IMR-90 (cell line): ENCODE results near the gene GP9. TPM values are rescaled to one million over a fixed set of nuclear protein-coding genes. Genes with fewer than 3 reads are reported as not detected.

Experiments used
- ATAC-seq: fragments of 200-7000 bp; cut with Tn5 transposase; 2 replicates; pipeline ENCODE4 v1.9.1; 2020; ENCODE audit warnings: low read depth, mild to moderate bottlenecking, moderate library complexity
- BruUV-seq: library from RNA; stranded (reverse); fragments of 400-500 nt; replicated peaks from 2 replicates; lab custom pipeline; 2021; lab: Mats Ljungman, UMichigan
- CTCF ChIA-PET: fragments of 300-600 bp; formaldehyde crosslinking; extraction: SDS; loops from one replicate; lab custom pipeline; 2021; ENCODE audit warnings: antibody characterized with exemption; lab: Yijun Ruan, JAX
- POLR2A ChIA-PET: fragments of 300-600 bp; sonication (Branson Sonifier 250); formaldehyde crosslinking; loops from one replicate; lab custom pipeline; 2022; ENCODE audit warnings: antibody characterized with exemption; ENCODE audit not compliant: unreplicated experiment; lab: Charles Lee
- DNase-seq: peaks from one replicate; pipeline ENCODE4 v3.0.0; 2013
- H2AFZ ChIP-seq: replicated peaks from 2 replicates; pipeline ENCODE3; 2013; ENCODE audit warnings: low read length, mild to moderate bottlenecking; ENCODE audit not compliant: poor library complexity
- H2AK5ac ChIP-seq: 2 replicates; pipeline ENCODE4 v1.6.1; 2013; ENCODE audit warnings: low read depth, low read length, inconsistent platforms
- H2AK9ac ChIP-seq: replicated peaks from 2 replicates; pipeline ENCODE3; 2013; ENCODE audit warnings: mild to moderate bottlenecking, low read depth, low read length, moderate library complexity; ENCODE audit not compliant: poor library complexity
- H2BK120ac ChIP-seq: 2 replicates; pipeline ENCODE4 v1.6.1; 2013; ENCODE audit warnings: low read depth, low read length, inconsistent platforms
- H2BK15ac ChIP-seq: 3 replicates; pipeline ENCODE4 v1.6.1; 2013; ENCODE audit warnings: low read depth, low read length, inconsistent platforms
- H2BK20ac ChIP-seq: 2 replicates; pipeline ENCODE4 v1.6.1; 2013; ENCODE audit warnings: low read depth, mild to moderate bottlenecking, inconsistent platforms, low read length, moderate library complexity
- H2BK5ac ChIP-seq: 2 replicates; pipeline ENCODE4 v1.6.1; 2013; ENCODE audit warnings: mild to moderate bottlenecking, low read depth, low read length, inconsistent platforms; ENCODE audit not compliant: poor library complexity, severe bottlenecking
- H3K14ac ChIP-seq: replicated peaks from 2 replicates; pipeline ENCODE4 v1.6.1; 2013; ENCODE audit warnings: low read depth, low read length, inconsistent platforms
- H3K18ac ChIP-seq: 2 replicates; pipeline ENCODE4 v1.6.1; 2013; ENCODE audit warnings: low read depth, low read length, control low read depth
- H3K23ac ChIP-seq: 2 replicates; pipeline ENCODE4 v1.6.1; 2013; ENCODE audit warnings: low read depth, low read length, inconsistent platforms
- H3K27ac ChIP-seq: 2 replicates; pipeline ENCODE4 v1.5.1; 2013; ENCODE audit warnings: mild to moderate bottlenecking, control low read depth, low read length; ENCODE audit not compliant: insufficient read depth
- H3K27me3 ChIP-seq: 2 replicates; pipeline ENCODE4 v1.6.1; 2013; ENCODE audit warnings: low read length; ENCODE audit not compliant: control insufficient read depth, insufficient read depth
- H3K36me3 ChIP-seq: 2 replicates; pipeline ENCODE4 v1.6.1; 2013; ENCODE audit warnings: low read length, mixed read lengths; ENCODE audit not compliant: control insufficient read depth, insufficient read depth
- H3K4ac ChIP-seq: 2 replicates; pipeline ENCODE4 v1.6.1; 2013; ENCODE audit warnings: low read depth, low read length, inconsistent platforms
- H3K4me1 ChIP-seq: 2 replicates; pipeline ENCODE4 v1.6.1; 2013; ENCODE audit warnings: low read length, mixed read lengths; ENCODE audit not compliant: control insufficient read depth, insufficient read depth
- H3K4me2 ChIP-seq: 2 replicates; pipeline ENCODE4 v1.6.1; 2013; ENCODE audit warnings: low read depth, mild to moderate bottlenecking, control low read depth, low read length, moderate library complexity
- H3K4me3 ChIP-seq: 2 replicates; pipeline ENCODE4 v1.5.1; 2013; ENCODE audit warnings: low read depth, mild to moderate bottlenecking, control low read depth, low read length, moderate library complexity; ENCODE audit not compliant: insufficient read depth
- H3K56ac ChIP-seq: 2 replicates; pipeline ENCODE4 v1.6.1; 2013; ENCODE audit warnings: low read length, inconsistent platforms; ENCODE audit not compliant: insufficient read depth; ENCODE audit errors: extremely low read depth
- H3K79me1 ChIP-seq, 2 experiments: 2 replicates each; pipeline ENCODE4 v1.6.1; 2013; ENCODE audit warnings: low read length in 2 of 2, inconsistent platforms in 1 of 2, low read depth in 1 of 2
- H3K9ac ChIP-seq: 2 replicates; pipeline ENCODE4 v1.6.1; 2013; ENCODE audit warnings: low read depth, low read length, control low read depth
- H3K9me1 ChIP-seq: 2 replicates; pipeline ENCODE4 v1.6.1; 2013; ENCODE audit warnings: low read length, inconsistent platforms; ENCODE audit not compliant: insufficient read depth
- H3K9me3 ChIP-seq: 2 replicates; pipeline ENCODE4 v1.6.1; 2013; ENCODE audit warnings: low read length; ENCODE audit not compliant: control insufficient read depth, insufficient read depth
- H4K20me1 ChIP-seq: 2 replicates; pipeline ENCODE4 v1.6.1; 2013; ENCODE audit warnings: low read length, inconsistent platforms; ENCODE audit not compliant: insufficient read depth
- H4K5ac ChIP-seq: 2 replicates; pipeline ENCODE4 v1.6.1; 2013; ENCODE audit warnings: mild to moderate bottlenecking, low read depth, low read length, control low read depth
- H4K8ac ChIP-seq, 2 experiments: 2 replicates each; pipeline ENCODE4 v1.6.1; 2013; ENCODE audit warnings: low read depth in 2 of 2, low read length in 2 of 2, control low read depth in 1 of 2, inconsistent platforms in 1 of 2
- H4K91ac ChIP-seq: 2 replicates; pipeline ENCODE4 v1.6.1; 2013; ENCODE audit warnings: low read depth, low read length, inconsistent platforms; ENCODE audit not compliant: insufficient read depth
- BHLHE40 ChIP-seq: fragments of 150-350 bp; IDR thresholded peaks from 2 replicates; pipeline ENCODE4 v1.6.1; 2016; ENCODE audit warnings: mild to moderate bottlenecking, low read depth, low read length
- CEBPB ChIP-seq: IDR thresholded peaks from 2 replicates; pipeline ENCODE4 v1.6.1; 2012; ENCODE audit warnings: low read depth, low read length, improper control_type of control experiment
- CHD1 ChIP-seq: IDR thresholded peaks from 2 replicates; pipeline ENCODE4 v1.6.1; 2012; ENCODE audit warnings: low read depth, low read length, improper control_type of control experiment
- FOS ChIP-seq: fragments of 150-350 bp; IDR thresholded peaks from 2 replicates; pipeline ENCODE4 v1.6.1; 2016; ENCODE audit warnings: low read depth, low read length
- MAFK ChIP-seq: IDR thresholded peaks from 2 replicates; pipeline ENCODE4 v1.6.1; 2012; ENCODE audit warnings: low read depth, low read length, improper control_type of control experiment
- MAZ ChIP-seq: IDR thresholded peaks from 2 replicates; pipeline ENCODE4 v1.6.1; 2012; ENCODE audit warnings: low read depth, mild to moderate bottlenecking, low read length, improper control_type of control experiment, moderate library complexity, borderline replicate concordance
- MXI1 ChIP-seq: IDR thresholded peaks from 2 replicates; pipeline ENCODE4 v1.6.1; 2012; ENCODE audit warnings: low read depth, mild to moderate bottlenecking, low read length, moderate library complexity, borderline replicate concordance
- NFE2L2 ChIP-seq: fragments of 150-350 bp; IDR thresholded peaks from 2 replicates; pipeline ENCODE4 v1.6.1; 2016; ENCODE audit warnings: low read depth, mild to moderate bottlenecking, low read length
- POLR2A ChIP-seq: IDR thresholded peaks from 2 replicates; pipeline ENCODE4 v1.6.1; 2012; ENCODE audit warnings: mild to moderate bottlenecking, low read depth, low read length
- RAD21 ChIP-seq: IDR thresholded peaks from 2 replicates; pipeline ENCODE4 v1.6.1; 2012; ENCODE audit warnings: low read length, improper control_type of control experiment
- RCOR1 ChIP-seq: IDR thresholded peaks from 2 replicates; pipeline ENCODE4 v1.6.1; 2012; ENCODE audit warnings: mild to moderate bottlenecking, low read length, improper control_type of control experiment; ENCODE audit not compliant: insufficient replicate concordance
- RFX5 ChIP-seq: IDR thresholded peaks from 2 replicates; pipeline ENCODE4 v1.8.0; 2012; ENCODE audit warnings: low read depth, mild to moderate bottlenecking, low read length, moderate library complexity
- SMC3 ChIP-seq: fragments of 150-350 bp; IDR thresholded peaks from 2 replicates; pipeline ENCODE4 v1.6.1; 2016; ENCODE audit warnings: low read depth, mild to moderate bottlenecking, antibody characterized with exemption, low read length, moderate library complexity
- WGBS, 2 experiments: methylation state at CpG; one replicate each; pipeline versions ENCODE4 v1.1.5 to v1.1.7; 2013; ENCODE audit warnings: missing lambda C conversion rate in 2 of 2; ENCODE audit not compliant: insufficient read length in 1 of 2; ENCODE audit errors: extremely low coverage in 2 of 2; 5-methylcytosine and 5-hydroxymethylcytosine counted together
- dilution Hi-C: fragments of 300-500 bp; cut with HindIII; formaldehyde crosslinking; loops from one replicate; pipeline ENCODE4 v1.14.3; 2018; ENCODE audit warnings: low sequenced_read_pairs; ENCODE audit not compliant: unreplicated experiment
- in situ Hi-C: fragments of 300-500 bp; cut with MboI; formaldehyde crosslinking; loops from 3 replicates; pipeline ENCODE4 v1.14.3; 2019; ENCODE audit warnings: low sequenced_read_pairs, inconsistent platforms, mixed read lengths
- intact Hi-C: fragments of 100-400 bp; cut with micrococcal nuclease; formaldehyde crosslinking; loops from 2 replicates; pipeline ENCODE4 v1.10.0; 2022
- polyA plus RNA-seq, 3 experiments: library from polyadenylated mRNA; depleted of rRNA; stranded (reverse); fragments of >200 nt; gene quantifications; 2 replicates each; pipeline ENCODE4 v1.2.3, GENCODE V29; 2012; ENCODE audit warnings: low replicate concordance in 1 of 3
- total RNA-seq: library from RNA; depleted of rRNA; stranded (reverse); fragments of >200 nt; gene quantifications from 2 replicates; pipeline ENCODE4 v1.2.3, GENCODE V29; 2012
- TF ChIP-seq, protein P1 (sequence below): fragments of 150-350 bp; IDR thresholded peaks from 2 replicates; pipeline ENCODE4 v1.6.1; 2017; ENCODE audit warnings: mild to moderate bottlenecking, antibody characterized with exemption, low read length, low read depth
- TF ChIP-seq, protein P2 (sequence below): conservative IDR thresholded peaks from 2 replicates; pipeline ENCODE4 v1.5.1; 2012; ENCODE audit warnings: mild to moderate bottlenecking, low read depth, low read length, improper control_type of control experiment
- TF ChIP-seq, protein P3 (sequence below): fragments of 150-350 bp; IDR thresholded peaks from 2 replicates; pipeline ENCODE4 v1.6.1; 2016; ENCODE audit warnings: low read depth, mild to moderate bottlenecking, low read length, moderate library complexity, borderline replicate concordance

Gene GP9
- total and polyA plus RNA-seq, 2 of the 4 experiments (the other 2 are of a cell fraction), result not detected

DNA sequence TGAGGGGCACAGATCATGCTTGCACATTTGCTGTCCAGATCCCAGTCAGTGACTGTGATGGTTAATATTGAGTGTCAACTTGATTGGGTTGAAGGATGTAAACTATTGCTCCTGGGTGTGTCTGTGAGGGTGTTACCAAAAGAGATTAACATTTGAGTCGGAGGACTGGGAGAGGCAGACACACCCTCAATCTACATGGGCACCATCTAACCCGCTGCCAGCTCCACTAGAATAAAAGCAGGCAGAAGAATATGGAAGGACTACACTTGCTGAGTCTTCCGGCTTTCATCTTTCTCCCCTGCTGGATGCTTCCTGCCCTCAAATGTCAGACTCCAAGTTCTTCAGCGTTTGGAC lies 5.1 kb downstream of the GP9 start:
- ATAC-seq, result no peak
- Histone ChIP-seq H3K4me2 (no peak overlapping the region), H3K4me1 (no peaks in the 10 kb centered on the region; the same call in 1 of the 2 replicates), H3K23ac (no peak overlapping the region), H2BK20ac (no peak overlapping the region), H3K36me3 (no peaks in the 10 kb centered on the region), H3K9me3 (peaks cover 7% of the 10 kb centered on the region), H3K4ac (no peak overlapping the region), H3K14ac (no peak overlapping the region), H3K18ac (no peak overlapping the region), H3K56ac (no peak overlapping the region), H3K79me1 (no peaks in the 10 kb centered on the region), H3K9me1 (no peaks in the 10 kb centered on the region), H2AK5ac (no peak overlapping the region), H3K4me3 (no peak overlapping the region), H2BK120ac (no peak overlapping the region), H3K9ac (no peak overlapping the region), H4K8ac (no peak overlapping the region), H3K27ac (no peak overlapping the region), H2BK5ac (no peak overlapping the region), H4K5ac (no peak overlapping the region), H2BK15ac (no peak overlapping the region), H2AFZ (no peak overlapping the region), H4K91ac (no peak overlapping the region), H3K27me3 (peaks cover 24% of the 10 kb centered on the region), H4K20me1 (no peaks in the 10 kb centered on the region), H2AK9ac (no peak overlapping the region)
- TF ChIP-seq, protein P1, sequence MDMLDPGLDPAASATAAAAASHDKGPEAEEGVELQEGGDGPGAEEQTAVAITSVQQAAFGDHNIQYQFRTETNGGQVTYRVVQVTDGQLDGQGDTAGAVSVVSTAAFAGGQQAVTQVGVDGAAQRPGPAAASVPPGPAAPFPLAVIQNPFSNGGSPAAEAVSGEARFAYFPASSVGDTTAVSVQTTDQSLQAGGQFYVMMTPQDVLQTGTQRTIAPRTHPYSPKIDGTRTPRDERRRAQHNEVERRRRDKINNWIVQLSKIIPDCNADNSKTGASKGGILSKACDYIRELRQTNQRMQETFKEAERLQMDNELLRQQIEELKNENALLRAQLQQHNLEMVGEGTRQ, result no peak
- TF ChIP-seq CEBPB, result no peak
- no peak for TF ChIP-seq SMC3
- no peak for TF ChIP-seq CHD1
- no peak for TF ChIP-seq MXI1
- TF ChIP-seq MAZ, result no peak
- no peak for TF ChIP-seq FOS
- no peak for TF ChIP-seq RFX5
- TF ChIP-seq RAD21, result no peak
- TF ChIP-seq, protein P2, sequence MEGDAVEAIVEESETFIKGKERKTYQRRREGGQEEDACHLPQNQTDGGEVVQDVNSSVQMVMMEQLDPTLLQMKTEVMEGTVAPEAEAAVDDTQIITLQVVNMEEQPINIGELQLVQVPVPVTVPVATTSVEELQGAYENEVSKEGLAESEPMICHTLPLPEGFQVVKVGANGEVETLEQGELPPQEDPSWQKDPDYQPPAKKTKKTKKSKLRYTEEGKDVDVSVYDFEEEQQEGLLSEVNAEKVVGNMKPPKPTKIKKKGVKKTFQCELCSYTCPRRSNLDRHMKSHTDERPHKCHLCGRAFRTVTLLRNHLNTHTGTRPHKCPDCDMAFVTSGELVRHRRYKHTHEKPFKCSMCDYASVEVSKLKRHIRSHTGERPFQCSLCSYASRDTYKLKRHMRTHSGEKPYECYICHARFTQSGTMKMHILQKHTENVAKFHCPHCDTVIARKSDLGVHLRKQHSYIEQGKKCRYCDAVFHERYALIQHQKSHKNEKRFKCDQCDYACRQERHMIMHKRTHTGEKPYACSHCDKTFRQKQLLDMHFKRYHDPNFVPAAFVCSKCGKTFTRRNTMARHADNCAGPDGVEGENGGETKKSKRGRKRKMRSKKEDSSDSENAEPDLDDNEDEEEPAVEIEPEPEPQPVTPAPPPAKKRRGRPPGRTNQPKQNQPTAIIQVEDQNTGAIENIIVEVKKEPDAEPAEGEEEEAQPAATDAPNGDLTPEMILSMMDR, result no peak
- TF ChIP-seq RCOR1, result no peak
- TF ChIP-seq MAFK, result no peak
- TF ChIP-seq NFE2L2, result no peak
- TF ChIP-seq POLR2A, result no peak
- TF ChIP-seq BHLHE40, result no peak
- TF ChIP-seq, protein P3, sequence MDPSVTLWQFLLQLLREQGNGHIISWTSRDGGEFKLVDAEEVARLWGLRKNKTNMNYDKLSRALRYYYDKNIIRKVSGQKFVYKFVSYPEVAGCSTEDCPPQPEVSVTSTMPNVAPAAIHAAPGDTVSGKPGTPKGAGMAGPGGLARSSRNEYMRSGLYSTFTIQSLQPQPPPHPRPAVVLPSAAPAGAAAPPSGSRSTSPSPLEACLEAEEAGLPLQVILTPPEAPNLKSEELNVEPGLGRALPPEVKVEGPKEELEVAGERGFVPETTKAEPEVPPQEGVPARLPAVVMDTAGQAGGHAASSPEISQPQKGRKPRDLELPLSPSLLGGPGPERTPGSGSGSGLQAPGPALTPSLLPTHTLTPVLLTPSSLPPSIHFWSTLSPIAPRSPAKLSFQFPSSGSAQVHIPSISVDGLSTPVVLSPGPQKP, result no peak
- DNase-seq, result no peak
- no CpG with 5 or more reads among the region's 4 CpGs for WGBS, 2 experiments
- no TSS peak for BruUV-seq
- in situ Hi-C loops (no loop called here), dilution Hi-C loops (no loop called here), intact Hi-C loops (no loop called here)
- ChIA-PET CTCF (no interaction called here), POLR2A (no interaction called here)
